NK-92 treated with Interleukin-12 subunit alpha and Interleukin-12 subunit beta, amount 100 ng/mL, for 24 hours (cell line): ENCODE results near the gene NR2F1.

Source experiments
- DNase-seq: peaks from one replicate; lab custom pipeline; 2025; lab: John Stamatoyannopoulos, UW

The NR2F1 gene

DNA sequence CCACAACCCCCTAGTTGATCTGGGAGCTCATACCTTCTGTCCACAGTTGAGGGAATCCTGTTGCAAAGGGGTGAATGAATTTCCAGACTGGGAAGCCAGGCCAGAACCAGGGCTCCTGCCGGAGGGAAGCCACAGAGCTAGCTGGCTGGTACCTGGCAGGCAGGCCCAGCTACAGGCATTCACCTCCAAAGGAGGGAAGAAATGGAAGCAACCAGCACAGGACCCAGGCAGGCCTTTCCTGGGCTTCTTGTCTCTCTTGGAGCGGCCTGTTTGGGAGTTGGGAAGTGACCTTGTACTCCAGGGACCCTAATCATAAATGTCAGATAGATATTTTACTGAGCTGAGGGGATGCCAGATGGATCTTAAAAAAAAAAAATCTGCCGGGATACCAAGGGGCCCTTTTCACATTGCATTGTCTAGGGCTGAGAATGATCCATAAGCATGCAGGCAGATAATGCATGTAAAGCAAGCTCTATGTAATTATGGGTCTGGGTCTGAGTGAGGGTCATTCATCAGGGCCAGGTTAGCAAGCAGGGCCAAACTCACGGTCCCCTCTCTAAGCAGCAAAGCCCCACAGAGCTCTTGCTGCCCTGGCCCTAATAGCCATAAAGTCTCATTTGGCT lies 8.4 kb downstream of the NR2F1 start:
- DNase-seq = no peak

DNA sequence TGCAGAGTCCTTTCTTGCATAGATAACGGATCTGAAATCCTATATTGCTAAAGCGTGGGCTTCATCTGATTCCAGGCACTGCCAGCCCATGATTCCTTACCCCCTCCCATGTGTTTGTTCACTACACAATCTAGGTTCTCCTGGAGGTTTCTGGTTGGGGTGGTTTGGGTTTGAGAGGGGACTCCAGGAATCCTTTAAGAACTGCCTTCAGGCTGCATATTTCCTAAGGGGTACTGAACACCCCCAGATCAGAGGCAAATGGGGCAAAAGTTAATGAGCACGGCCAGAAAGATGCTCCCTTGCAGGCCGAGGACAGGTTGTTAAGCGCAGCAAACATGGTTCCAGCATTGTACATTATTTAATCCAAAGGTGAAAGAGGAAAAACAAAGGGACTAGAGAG lies 9.9 kb downstream of the NR2F1 start:
- DNase-seq = no peak

DNA sequence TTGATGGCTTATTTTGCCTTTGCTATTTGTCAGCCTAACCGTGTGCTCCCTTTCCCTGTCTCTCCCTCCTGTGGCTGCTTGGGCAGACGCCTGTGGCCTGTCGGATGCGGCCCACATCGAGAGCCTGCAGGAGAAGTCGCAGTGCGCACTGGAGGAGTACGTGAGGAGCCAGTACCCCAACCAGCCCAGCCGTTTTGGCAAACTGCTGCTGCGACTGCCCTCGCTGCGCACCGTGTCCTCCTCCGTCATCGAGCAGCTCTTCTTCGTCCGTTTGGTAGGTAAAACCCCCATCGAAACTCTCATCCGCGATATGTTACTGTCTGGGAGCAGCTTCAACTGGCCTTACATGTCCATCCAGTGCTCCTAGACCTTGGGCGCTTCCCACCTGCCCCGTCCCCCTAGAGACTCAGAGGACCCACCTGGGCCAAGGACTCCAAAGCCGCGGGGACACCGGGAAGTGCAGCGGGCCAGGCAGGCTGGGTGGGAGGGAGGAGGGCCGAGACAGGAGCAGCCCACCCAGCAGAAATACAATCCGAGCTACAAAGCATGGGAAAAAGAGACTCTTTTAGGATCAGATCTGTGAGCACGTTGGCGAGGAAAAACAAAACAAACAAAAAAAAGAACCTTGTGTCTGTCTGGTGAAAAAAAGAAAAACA lies 10.6 kb downstream of the NR2F1 start:
- DNase-seq = no peak

DNA sequence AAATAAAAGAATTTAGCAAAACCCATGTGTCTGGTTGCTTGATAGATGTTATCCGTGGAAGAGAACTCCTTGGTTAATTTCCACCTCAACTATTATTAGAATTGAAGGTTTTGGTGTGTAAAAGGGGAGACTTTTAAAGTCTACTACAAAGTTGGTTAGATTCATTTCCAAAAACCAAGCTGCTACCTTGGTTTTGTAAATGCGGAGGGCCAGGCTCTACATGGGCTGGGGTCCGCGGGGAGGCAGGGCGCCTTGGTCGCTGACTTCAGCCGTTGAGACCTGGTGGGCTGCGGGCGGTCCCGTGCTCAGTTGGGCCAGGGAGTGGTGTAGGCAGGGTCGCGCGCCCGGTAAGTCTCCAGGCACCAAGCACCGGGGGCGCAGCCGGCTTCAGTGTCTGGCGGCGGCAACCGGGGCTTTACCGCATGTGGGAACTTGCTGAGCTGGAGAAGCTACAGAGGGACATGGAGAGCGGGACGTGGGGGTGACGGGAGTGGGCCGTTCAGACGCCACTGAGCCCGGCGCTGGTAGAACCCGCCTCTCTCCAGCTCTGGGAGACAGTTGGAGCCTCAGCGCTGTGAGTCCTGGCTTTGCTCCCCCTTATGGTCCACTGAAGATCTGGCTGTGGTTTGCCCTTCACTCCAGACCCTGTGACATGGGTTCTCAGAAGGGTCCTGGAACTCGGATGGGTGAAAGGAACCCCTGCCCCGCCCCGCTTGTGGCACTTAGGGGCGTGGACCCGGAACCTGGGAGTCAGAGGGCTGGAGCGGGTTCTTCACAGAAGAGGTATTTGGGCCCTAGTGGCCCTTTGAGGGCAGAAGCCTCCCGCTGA lies 11.8 kb downstream of the NR2F1 start:
- no peak for DNase-seq

DNA sequence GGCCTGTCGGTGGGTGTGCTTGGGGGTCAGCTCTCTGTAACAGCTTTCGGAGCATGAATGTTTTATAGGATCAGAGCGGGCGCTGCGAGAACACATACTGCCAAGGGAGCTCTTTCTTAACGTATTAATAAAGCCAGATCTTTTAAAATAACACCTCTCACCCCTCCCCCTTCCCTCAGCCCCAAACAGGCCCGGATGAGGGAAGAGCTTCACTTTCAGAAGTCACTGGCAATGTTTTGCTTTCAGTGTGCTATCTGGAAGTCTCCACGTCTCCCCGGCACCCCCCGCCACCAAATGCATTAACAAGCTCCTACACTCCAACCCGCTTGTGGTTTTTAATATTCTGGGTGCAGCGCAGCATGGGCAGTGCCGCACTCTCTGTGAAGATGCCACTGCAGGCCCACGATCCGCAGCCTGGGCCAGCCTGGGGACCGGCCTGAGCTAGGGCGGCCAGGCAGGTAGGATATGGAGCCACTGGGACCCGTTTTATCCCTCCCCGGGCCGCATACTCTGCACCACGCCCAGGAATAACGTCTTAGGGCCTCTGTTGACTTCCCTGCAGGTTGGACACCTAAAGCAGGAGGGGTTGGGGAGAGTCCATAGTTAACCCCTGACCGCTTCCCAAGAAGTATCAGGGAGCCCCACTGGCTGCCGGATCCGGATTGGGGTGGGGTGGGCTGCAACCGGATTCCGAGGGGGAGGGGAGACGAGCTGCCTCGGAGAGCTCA lies 12.6 kb downstream of the NR2F1 start:
- DNase-seq = no peak

DNA sequence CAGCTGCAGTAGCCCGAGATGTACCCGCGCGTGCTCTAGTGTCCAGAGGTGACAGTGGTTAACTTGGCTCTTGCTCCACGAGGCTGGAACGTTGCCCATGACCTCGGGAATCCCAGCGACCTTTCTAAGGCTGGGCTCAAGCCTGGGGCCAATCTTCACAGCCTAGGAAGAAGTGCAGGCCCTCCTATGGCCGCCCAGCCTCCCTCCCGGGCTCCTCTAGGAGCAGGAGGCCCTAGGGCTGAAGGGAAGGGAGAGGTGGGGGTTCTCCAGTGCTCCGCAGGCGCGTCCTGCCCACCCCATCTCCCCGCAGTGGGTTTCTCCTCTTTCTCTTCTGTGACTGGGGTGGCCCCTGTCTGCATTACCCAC lies 13.3 kb downstream of the NR2F1 start:
- no peak for DNase-seq

DNA sequence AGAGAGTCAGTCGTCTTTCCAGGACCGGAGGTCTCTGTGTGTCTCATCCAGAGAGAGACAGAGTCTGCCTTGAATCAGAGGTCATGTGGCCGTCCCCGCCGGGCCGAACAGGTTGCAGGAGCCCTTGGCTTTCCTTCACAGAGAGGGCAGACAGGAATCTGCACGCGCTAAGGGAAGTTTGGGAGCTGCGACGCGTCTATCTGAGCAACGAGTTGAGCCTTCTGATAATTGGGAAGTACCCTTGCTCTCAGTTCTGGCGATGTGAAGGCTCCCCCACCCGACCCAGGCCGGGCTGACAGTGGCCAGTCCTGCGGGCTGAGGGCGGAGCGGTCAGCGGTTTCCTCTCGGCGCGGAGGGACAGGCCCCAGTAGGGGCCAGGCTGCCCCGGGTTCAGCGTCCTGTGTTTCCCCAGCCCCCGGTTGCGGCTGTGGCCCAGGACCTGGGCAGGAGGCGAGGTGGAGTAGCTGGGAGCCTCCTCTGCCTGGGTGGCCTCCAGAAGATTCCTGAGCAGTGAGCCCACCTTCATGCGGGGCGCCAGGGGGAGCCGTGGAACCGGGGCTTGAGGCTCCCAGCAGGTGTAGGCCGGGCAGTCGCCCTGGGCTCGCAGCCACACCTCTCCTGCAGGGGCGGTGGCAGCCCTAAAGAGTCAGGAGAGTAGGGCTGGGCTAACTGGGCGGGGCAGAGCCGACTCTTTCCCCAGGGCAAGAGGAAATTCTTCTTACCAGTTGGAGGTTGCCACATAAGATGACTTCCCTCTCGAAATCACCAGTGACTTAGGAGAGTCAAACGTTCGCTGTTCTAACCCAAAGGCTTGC lies 13.9 kb downstream of the NR2F1 start:
- DNase-seq = no peak

DNA sequence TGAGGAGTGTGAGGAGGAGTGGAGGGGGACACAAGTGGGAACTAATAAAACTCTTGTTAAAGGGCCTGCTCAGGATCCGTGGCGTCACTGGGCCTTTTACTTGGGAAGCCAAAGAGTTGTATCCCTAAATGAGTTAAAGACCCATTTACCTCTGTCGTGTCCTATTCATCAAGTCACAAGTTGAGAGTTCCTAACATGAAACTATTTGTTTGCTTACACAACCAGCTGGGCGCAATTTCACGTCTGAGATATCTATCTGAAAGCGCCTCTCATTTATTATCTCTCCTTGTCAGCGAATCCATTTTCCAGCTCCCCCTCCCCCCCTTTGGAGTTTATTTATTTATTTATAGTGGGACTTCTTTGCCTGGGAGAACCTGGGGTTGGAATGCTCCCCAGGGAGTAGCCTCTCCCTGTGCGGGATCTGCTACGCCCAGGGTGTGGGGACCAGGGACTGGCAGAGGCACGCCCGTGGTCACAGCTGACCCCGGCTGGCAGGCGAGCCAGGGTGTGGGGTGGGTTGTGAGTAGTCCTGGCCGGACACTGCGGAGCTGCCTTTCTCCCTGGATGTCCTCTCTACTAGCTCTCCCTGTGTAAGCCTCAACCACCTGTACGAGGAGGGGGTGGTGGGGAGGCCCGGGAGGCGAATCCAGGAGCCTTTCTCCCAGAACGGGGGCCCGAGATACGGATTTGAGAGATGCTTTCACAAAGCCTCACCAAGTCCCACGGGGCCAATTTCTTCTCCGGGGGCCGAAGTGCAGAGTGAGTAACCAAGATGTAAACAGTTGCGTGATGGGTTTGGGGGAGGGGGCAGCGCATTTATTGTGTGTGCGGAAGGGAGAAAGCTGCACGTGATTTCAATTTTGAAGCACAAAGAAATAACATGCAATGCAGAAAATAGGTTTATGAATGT lies 15.3 kb downstream of the NR2F1 start:
- no peak for DNase-seq

DNA sequence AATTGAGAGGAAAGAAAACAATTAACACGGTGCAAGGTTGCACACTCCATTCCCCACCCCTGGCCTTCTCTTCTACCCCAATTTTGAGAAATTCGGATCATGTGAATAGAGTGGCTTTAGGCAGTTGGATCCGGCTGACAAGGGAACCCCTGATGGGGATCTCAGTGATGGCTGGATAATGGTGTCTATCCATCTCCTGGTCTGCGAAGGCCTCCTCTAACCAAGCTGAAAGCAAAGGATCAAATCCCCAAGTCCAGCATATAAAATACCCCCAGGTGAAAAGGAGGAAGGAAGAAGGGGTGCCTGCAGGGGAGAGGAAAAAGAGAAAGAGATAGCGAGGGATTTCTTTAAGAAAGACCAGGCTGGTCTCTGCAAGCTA lies 16.0 kb downstream of the NR2F1 start:
- no peak for DNase-seq

DNA sequence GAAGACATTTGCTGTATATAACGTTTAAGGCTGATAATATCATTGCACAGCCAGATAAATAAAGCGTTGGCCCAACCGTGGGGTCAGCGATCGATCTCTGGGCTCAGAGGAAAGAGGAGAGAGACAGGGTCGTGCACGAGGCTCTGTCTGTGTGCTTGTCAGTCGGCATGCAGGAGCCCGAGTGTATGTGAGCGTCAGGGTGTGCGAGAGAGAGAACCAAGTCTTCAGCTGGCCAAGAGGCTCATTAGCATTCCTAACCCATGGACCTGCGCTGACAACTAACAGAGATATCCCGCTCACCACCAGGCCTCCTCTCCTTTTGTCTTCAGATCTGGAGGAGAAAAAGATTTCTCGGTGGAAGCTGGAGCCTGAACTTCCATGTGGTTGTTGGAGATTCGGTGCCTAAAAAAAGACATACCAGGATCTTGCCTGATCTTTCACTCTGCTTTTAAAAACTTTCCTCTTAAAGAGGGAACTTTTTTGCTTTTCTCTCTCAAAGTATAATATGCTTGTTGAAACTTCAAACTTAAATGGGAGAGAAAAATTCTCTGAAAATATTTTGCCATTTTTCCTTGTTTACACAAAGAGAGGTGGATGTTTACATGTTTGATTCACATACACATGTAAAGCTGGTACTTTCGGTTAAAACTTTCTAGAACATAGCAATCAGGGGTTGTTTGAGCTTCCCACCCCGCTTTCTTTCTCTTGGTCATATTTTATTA lies 16.5 kb downstream of the NR2F1 start:
- DNase-seq = no peak

DNA sequence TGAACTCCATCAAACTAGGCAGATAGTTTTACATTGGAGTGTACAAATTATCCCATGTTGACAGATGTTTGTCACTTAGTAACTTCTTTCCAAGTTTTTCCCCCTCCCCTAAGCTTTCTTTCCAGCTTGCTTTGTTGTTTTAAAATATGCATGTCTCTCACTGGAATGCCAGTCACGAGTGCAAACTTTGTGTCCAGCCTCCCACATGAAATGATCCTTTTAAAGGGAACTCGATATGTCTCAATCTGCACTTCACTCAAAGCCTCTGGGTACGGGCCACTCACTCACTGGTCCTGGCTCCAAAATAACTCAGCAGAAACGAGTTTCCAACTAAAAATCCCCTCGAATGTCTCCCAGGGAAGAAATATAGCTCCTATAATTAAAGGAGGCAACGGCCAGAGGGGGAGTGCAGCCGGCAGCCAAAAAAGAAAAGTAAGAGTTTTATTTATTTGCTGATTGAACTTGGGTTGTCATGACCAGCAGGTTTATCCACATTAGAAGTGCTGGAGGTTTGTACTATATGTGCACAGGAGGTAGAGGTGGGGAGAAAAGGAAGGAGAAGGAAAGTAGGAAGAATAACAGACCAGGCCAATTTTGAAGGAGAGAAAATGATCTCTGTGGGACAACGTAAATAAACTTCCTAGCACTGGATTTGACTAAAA lies 17.5 kb downstream of the NR2F1 start:
- DNase-seq = no peak

DNA sequence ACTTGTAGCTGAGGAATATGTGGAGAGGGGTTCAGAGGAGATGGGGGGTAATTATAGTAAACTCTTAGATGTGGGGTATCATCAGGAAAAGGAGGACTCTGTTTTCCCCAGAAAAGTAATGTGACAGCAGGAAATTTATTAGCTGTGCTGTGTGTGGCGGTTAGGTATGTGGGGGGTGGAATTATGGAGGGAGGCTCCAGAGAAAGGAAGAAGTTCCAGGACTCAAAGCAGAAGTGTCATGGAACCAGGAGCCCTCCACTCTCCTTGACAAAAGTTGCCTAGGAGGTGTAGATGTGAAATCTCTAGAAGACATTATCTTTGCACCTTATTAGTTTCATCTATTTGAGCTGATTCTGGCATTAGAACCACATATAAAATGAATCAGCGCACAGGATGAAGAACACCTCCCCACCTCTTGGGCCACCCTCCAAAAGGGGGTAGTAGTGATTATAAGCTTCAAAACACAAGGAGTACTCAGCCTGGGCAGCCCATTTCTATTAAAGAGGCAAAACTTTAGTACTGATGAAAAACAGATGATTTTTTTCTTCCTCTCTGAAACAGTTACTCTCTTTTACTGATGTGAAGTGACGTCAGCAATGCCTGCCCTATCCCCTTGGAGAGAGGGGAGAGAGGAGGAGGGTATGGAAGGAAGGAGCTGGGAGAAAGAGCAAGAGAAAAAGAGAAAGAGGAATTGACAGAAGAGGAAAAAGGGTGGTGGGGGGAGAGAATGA lies 18.2 kb downstream of the NR2F1 start:
- no peak for DNase-seq

DNA sequence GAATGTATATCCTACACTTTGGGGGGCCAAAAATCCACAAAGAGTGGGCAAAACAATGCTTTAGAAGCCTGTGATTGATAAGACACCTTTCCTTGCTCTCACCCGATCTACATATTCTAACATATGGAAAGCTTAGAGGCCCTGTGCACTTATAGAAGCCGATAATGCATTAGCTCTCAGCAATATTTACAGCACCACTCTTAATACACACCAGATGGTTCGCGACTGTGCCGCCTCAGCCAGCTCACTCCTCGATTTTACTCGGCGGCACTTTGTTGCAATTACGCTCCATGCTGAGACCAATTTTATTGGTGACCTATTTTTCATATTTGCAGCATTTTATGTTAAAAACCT lies 18.8 kb downstream of the NR2F1 start:
- no peak for DNase-seq

DNA sequence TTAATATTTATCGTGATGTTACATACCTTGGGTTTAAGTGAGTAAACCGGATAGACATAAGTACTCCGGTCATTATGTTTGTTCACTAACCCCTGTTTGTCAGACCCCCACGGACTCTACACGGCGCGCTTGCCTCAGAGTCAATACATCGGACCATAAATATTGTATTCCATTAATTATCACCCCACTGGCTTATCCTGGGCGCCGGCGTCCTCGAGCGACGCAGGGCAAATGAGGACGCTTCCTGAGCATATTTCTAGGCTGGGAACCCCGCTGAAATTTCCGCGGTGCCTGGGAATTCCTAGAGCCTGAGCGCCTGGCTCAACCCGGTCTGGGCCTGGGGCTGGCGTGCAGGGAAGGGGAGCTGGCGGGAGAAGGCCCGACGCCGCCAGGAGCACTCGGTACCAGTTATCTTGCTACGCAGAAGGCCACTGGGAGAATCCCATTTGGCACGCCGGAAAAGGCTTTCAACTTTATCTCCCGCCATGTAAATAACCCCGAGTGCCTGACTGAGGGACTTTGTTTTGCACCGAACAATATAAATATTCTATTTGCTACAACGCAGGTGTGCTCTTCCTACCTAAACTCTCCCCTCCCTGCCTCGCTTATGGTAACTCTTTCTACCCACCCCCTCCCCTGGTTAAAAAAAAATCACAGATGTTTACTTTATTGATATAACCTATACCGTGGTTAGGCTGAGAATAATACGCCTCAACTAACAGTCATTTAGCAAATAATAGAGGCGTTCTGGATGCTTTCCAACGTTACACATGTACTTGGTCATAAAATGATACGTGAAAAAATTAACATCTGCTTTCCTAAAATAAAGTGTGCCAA lies 19.4 kb downstream of the NR2F1 start:
- DNase-seq = no peak

DNA sequence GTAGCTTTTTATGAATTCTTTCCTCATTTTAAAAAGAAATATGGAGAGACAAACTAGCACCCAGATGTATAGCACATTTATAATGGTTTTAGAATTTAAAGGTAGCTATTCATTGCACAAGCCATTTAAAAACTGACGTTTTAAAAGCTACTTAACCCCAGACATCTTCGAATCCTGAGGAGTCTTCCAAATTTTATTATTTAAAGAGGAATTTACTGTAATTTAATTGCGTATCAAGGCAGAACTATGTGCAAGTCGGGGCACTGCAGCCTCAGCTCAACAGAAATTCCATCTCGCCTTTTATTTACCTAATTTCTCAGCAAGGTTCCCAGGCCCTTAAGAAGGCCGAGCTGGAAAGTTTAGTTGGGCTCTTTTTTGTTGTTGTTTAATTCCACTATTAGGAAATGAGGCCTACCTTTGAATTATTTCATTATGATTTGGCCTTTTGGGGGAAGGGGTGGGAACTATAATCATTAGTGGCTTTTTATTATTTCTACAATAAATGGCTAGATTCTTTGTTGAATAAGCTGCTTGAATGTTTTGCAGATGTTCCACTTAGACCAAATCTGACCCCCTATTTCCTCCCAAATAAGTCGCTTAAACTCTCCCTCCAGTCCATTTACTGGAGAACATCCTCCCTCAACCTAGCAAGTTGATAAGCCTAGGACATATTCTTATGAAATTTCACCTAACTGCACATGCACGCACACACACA lies 20.2 kb downstream of the NR2F1 start:
- DNase-seq = no peak

DNA sequence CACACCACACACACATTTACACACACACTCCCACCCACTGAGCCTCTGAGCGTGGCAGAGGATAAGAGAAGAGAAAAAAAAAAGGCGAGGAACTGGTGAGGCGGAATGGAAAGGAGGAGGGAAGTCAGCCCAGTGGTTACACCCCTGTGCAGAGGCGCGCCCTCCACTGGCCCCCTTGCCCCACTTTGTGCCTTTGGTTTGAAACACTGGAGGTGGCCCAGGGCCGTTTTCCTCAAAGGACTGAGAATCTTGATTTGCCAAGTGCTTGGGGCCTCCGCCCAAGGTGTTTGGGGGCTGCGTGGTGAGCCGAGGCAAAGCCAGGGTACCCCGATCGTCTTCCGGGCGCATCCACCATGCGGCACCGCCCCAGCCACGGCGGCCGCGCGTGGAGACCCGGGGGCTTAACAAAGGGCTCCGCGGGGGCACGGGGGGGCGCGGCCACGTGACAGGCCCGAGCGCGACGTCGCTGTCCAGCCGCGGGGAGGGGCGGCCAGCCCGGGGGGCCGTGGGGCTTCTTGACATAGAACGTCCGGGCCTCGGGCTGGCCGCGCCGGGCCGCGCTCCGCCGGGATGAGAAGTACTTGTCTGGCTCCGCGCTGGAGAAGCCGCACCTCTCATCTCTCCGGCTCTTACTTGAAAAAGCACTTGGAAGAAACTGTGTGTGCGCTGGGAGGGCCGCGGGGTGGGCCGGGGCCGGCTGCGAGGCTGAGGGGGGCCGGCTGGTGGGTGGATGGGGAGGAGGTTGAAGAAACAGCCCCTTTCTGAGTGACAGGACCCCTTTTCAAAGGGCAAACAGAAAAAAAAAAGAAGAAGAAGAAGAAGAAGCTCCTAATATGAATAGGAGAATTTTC lies 21.0 kb downstream of the NR2F1 start:
- no peak for DNase-seq
